Measurements from ENCODE around the gene HSD17B10.

- TF ChIP-seq ARNTL (CRISPR knock-in tag; IDR thresholded peaks at IDR 0.05; ENCODE audit: borderline replicate concordance, low read depth), result no peak
- TF ChIP-seq ZNF8 (CRISPR knock-in tag; IDR thresholded peaks at IDR 0.05), result no peak
- TF ChIP-seq POU6F1 (CRISPR knock-in tag; IDR thresholded peaks at IDR 0.05; ENCODE audit: borderline replicate concordance, low read depth), result no peak
- TF ChIP-seq PATZ1 (CRISPR knock-in tag; IDR thresholded peaks at IDR 0.05; ENCODE audit: borderline replicate concordance), result no peak
- no peak for TF ChIP-seq ZNF565 (CRISPR knock-in tag; conservative IDR thresholded peaks at IDR 0.05; ENCODE audit: low read depth)
- no peak for TF ChIP-seq RARB (CRISPR knock-in tag; IDR thresholded peaks at IDR 0.05)
- TF ChIP-seq OSR1 (CRISPR knock-in tag; IDR thresholded peaks at IDR 0.05), result no peak
- TF ChIP-seq ZC3H10 (CRISPR knock-in tag; IDR thresholded peaks at IDR 0.05), result no peak
- TF ChIP-seq SNAI2 (CRISPR knock-in tag; IDR thresholded peaks at IDR 0.05), result no peak
- TF ChIP-seq ISL1 (CRISPR knock-in tag; IDR thresholded peaks at IDR 0.05), result no peak
- TF ChIP-seq ZNF70 (CRISPR knock-in tag; IDR thresholded peaks at IDR 0.05), result no peak
- no peak for TF ChIP-seq GLIS3 (CRISPR knock-in tag; IDR thresholded peaks at IDR 0.05)
- TF ChIP-seq ZFP3 (CRISPR knock-in tag; IDR thresholded peaks at IDR 0.05), result no peak
- TF ChIP-seq CREB5 (CRISPR knock-in tag; IDR thresholded peaks at IDR 0.05; ENCODE audit: low read depth), result no peak
Observed at GRCh38 chrX:53438174-53438831, 4.1 kb upstream of the HSD17B10 start.
